Central memory CD4-positive, alpha-beta T cell (primary cell): Measurements from ENCODE around the gene KRTAP16-1.
"Not testable (repeated sequence)": the region's sequence is repeated elsewhere in the genome, so short reads cannot be mapped to it uniquely, and the experiment has no call there.

Experiments used
- DNase-seq: peaks from one replicate; pipeline ENCODE4 v3.0.0; 2022

Gene KRTAP16-1

GRCh38 chr17:41301204-41301790, 7.8 kb downstream of the KRTAP16-1 start:
- no peak for DNase-seq

- no peak for DNase-seq
Observed at GRCh38 chr17:41298458-41299135, 10.5 kb downstream of the KRTAP16-1 start.

GRCh38 chr17:41296846-41297245, 12.3 kb downstream of the KRTAP16-1 start:
- DNase-seq: no peak

- no peak for DNase-seq
Observed at GRCh38 chr17:41294016-41294415, 15.1 kb downstream of the KRTAP16-1 start.

- DNase-seq: no peak
Observed at GRCh38 chr17:41287050-41287449, 22.1 kb downstream of the KRTAP16-1 start.

GRCh38 chr17:41284546-41284945, 24.6 kb downstream of the KRTAP16-1 start:
- DNase-seq: no peak

- DNase-seq: no peak
Observed at GRCh38 chr17:41284043-41284442, 25.1 kb downstream of the KRTAP16-1 start.

- no peak for DNase-seq
Observed at GRCh38 chr17:41278176-41278955, 30.7 kb downstream of the KRTAP16-1 start.

- DNase-seq: not testable (repeated sequence)
Observed at GRCh38 chr17:41275648-41276190, 33.4 kb downstream of the KRTAP16-1 start, which contains the start of gene KRTAP9-7. Gene KRTAP9-7 (plus strand): TSS chr17:41275698. CDS start chr17:41275698, 0 bp downstream.

GRCh38 chr17:41271858-41272257, 37.3 kb downstream of the KRTAP16-1 start:
- no peak for DNase-seq

- not testable (repeated sequence) for DNase-seq
Observed at GRCh38 chr17:41271323-41271722, 37.8 kb downstream of the KRTAP16-1 start.

- DNase-seq: no peak
Observed at GRCh38 chr17:41267711-41268110, 41.4 kb downstream of the KRTAP16-1 start.

- DNase-seq: no peak
Observed at GRCh38 chr17:41265078-41265477, 44.0 kb downstream of the KRTAP16-1 start, which contains the start of gene KRTAP9-6. Gene KRTAP9-6 (plus strand): TSS chr17:41265378. CDS start chr17:41265378, 0 bp downstream.

- no peak for DNase-seq
Observed at GRCh38 chr17:41264599-41264998, 44.5 kb downstream of the KRTAP16-1 start.

GRCh38 chr17:41263212-41263611, 45.9 kb downstream of the KRTAP16-1 start:
- DNase-seq: no peak

- no peak for DNase-seq
Observed at GRCh38 chr17:41258406-41258805, 50.7 kb downstream of the KRTAP16-1 start.
